Cerebellar nuclear complex (tissue), 1 donor: ENCODE results near the gene VRK3.
"Not testable (repeated sequence)": the region's sequence is repeated elsewhere in the genome, so short reads cannot be mapped to it uniquely, and the experiment has no call there.

Source experiments
- DNase-seq, 2 experiments: peaks; one replicate each; lab custom pipeline; 2025; lab: John Stamatoyannopoulos, UW

The VRK3 gene

DNA sequence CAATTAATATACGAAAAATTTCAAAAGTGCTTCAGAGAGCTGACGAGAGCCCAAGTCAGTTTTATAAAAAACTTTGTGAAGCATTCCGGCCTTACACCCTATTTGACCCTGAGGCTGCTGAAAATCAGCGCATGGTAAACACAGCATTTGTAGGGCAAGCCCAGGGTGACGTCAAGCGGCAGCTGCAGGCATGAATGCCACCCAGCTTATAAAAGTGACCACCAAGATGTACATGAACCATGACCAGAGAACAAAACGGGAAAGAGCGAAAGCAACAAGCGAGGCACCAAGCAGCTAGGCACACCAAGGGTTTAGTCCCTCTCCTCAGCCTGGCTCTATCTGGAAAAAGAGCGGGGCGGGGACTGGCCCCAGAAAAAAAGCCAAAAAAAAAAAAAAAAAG is 70.2 kb downstream of the VRK3 start:
- DNase-seq = no peak

DNA sequence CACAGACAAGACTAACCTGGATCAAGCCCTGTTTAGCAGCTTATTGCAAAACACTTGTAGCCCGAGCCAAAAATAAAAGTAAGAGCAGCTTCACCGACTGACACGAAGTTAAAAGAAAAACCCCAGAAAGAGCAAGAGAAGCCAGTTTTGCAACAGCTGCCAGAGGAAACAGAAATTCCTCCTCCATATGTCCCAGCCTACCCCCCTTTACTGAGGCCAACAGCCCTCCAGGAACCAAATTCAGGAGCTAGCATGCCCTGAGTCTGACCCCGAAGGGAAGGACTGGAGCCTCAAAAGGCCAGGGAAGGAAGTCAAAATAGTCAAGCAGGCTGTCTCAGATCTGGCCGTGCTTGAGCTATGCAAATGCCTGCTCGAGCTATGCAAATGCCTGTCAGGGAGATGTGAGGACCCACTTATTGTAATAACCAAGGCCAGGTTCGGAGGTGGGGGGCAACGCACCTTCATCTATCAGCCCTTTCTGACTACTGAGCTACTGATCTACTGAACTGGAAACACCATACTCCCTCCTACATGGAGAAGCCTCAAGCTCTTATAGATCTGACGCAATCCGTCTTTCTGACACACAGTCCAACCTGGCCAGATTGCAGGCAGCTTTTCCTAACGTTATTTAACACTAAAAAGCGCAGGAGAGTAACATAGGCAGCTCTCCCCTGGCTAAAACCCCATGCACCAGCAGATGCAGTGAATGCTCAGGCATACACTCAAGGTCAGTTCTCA is 70.9 kb downstream of the VRK3 start:
- DNase-seq = no peak

GRCh38 chr19:49953416-49953815 is 71.8 kb downstream of the VRK3 start:
- DNase-seq = no peak

- no peak for DNase-seq
Measured at GRCh38 chr19:49952906-49953305, 72.3 kb downstream of the VRK3 start.

DNA sequence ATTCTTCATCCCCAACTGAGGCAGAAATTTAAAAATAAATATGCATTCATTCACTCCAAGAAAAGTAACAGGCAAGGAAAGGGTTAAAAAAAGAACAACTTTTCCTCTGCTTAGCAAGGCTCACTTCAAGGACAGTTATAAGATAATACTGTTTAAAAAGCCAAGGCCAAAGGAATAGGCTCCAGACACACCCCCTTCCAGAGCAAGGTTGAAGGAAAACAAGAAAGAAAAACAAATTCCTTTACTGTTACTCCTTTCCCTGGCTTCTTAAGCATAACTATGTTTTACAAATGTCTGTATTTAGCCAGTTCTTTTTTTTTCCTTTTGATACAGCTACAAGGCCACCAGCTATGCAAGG is 72.7 kb downstream of the VRK3 start:
- no peak for DNase-seq

GRCh38 chr19:49951806-49952478 is 73.2 kb downstream of the VRK3 start:
- no peak for DNase-seq

GRCh38 chr19:49950956-49951526 is 74.1 kb downstream of the VRK3 start:
- no peak for DNase-seq

- DNase-seq = no peak
Measured at GRCh38 chr19:49950590-49950948, 74.6 kb downstream of the VRK3 start.

GRCh38 chr19:49949742-49950589 is 75.2 kb downstream of the VRK3 start:
- no peak for DNase-seq

DNA sequence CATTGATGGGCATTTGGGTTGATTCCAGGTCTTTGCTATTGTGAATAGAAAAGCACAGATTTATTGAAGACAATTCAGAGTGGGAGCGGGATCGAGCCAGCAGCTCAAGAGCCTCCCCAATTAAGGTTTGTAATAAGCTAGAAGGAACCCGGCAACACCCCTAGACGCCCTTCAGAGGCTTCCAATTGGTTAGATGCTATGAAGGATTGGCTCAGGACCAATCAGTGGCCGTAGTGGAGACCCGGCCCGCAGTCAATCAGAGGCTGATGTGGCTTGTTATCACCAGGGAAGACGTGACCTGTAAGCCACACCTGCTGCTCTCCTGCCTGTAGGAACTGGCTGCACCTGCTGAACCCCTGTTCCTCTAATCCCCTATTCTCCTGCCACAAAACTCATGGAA is 78.8 kb downstream of the VRK3 start:
- no peak for DNase-seq

DNA sequence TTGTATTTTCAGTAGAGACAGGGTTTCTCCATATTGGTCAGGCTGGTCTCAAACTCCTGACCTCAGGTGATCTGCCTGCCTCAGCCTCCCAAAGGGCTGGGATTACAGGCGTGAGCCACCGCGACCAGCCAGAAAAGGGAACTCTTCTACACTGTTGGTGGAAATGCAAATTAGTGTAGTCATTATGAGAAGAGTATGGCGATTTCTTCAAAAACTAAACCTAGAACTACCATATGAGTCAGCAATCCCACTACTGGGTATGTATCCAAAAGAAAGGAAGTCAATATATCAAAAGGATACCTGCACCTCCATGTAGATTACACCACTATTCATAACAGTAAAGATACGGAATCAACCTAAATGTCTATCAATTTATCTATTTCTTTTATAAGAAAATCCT is 80.6 kb downstream of the VRK3 start:
- DNase-seq = not testable (repeated sequence)

- no peak for DNase-seq
Measured at GRCh38 chr19:49940482-49940791, 84.7 kb downstream of the VRK3 start.

DNA sequence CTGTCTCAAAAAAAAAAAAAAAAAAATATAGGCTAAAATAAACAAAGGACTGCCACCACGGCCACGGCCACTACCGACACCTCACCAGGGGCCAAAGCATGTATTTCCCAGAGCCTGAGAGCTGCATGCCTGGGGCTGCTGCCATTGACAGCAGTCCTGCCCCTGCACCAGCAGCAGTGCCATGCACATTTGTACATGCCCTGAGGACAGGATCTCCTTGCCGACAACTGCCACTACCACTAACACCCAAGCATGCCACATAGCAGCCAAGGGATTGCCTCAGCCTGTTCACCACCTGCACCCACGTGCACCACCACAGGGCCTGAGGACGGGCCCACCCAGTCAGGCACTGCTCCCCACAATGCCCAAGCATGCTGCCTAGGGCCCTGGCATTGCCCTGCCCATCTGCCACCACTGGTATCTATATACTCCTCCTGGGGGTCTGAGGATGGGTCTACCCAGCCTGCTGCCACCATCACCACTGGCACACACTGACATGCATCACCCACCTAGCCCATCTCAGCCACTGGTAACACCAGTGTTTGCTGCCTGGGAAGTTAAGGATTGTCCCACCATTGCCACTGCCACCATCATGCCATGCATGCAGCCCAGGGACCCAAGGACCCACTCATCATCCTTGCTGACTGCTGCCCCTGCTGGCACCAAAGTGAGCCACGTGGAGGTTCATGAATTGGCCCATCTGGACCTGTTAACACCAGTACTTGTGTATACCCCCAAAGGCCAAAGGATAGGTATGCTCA is 85.3 kb downstream of the VRK3 start:
- DNase-seq = no peak

- no peak for DNase-seq
Measured at GRCh38 chr19:49938662-49939061, 86.5 kb downstream of the VRK3 start.

DNA sequence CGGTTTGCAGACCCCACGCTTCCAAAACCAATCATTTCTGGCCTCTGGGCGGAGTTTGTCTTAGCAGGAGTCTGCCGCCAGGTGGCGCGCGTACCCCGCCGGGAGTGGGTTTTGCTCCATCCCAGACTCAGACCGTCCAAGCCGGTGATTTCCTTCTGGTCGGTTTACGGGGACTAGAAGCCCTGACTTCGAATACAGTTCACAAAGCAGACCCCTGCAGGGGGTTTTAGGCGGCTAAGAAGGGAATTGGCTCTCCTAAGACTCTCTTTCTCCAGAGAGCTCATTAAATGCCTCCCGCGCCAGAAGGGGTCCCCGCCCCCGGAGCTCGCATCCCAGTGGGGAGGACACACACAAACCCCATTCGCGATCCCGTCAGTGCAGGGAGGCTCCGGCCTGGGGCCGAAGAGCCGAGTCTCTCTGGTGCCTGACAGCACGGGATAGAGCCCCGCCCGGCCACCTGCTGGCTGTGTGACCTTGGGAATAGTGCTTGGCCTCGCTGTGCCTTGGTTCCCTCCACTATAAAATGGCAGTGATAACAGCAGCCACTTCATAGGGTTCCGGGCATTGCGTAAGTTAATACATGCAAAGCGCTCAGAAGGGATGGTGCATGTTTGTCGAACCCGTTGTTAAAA is 87.3 kb downstream of the VRK3 start:
- peak in 1 of 2 experiments; percentile 22 for DNase-seq

- DNase-seq = no peak
Measured at GRCh38 chr19:49936549-49936948, 88.6 kb downstream of the VRK3 start.

- no peak for DNase-seq
Measured at GRCh38 chr19:49933643-49934042, 91.5 kb downstream of the VRK3 start.

DNA sequence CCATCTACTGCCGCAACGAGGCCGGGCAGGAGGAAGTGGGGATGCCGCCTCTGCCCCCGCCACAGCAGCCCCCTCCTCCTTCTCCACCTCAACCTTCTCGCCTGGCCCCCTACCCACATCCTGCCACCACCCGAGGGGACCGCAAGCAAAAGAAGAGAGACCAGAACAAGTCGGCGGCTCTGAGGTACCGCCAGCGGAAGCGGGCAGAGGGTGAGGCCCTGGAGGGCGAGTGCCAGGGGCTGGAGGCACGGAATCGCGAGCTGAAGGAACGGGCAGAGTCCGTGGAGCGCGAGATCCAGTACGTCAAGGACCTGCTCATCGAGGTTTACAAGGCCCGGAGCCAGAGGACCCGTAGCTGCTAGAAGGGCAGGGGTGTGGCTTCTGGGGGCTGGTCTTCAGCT is 92.4 kb downstream of the VRK3 start:
- DNase-seq = no peak

GRCh38 chr19:49932041-49932451 is 93.1 kb downstream of the VRK3 start:
- DNase-seq = no peak

DNA sequence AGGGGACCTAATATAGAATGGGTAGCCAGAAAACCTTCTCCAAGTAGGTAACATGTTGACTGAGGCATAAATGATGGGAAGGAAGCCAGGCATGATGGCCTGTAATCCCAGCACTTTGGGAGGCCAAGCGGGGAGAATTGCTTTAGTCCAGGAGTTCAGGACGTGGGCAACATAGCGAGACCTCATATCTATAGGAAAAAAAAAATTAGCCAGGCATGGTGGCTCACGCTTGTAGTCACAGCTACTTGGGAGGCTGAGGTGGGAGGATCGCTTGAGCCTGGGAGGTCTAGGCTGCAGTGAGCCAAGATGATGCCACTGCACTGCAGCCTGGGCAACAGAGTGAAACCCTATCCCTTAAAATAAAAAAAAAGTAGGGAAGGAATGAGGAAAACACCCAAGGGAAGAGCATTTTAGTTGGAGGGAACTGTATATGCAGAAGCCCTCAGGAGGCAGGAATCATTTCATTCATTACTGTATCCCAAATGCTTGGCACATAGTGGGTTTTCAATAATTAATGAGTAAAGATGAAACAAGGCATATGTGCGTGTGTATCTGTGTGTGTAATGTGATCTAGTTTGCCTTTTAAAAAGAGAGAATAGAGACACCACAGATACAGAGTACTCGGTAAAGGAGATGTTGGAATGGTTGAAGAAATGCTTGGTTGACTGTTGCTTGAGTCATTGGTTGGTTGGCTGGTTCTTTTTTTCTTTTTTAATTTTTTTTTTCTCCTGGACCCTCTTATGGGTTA is 93.7 kb downstream of the VRK3 start:
- DNase-seq = no peak

DNA sequence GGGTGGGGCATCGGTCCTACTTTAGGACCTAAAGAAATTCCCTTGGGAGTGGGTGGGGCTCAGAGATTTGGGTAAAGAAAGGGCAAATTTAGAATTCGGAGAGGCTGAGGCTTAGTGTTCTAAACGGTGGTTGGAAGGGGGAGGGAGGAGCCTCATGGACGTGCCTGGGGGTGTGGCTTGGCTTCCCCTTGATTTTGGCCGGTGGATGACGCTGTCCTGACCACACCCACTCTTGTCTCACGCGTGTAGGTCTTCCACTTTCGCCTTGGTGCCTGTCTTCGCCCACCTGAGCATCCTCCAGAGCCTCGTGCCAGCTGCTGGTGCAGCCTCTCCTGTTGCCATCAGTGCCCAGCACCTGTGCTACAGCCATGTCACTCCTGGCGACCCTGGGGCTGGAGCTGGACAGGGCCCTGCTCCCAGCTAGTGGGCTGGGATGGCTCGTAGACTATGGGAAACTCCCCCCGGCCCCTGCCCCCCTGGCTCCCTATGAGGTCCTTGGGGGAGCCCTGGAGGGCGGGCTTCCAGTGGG is 94.6 kb downstream of the VRK3 start:
- DNase-seq = no peak
